Measurements from ENCODE around the gene DUOXA1. TPM values are rescaled to one million over a fixed set of nuclear protein-coding genes. Genes with fewer than 3 reads are reported as not detected.

The DUOXA1 gene
- total and polyA plus RNA-seq, 2 experiments from 2014 or later: not detected

- TF ChIP-seq ZNF462 (CRISPR knock-in tag; IDR thresholded peaks at IDR 0.05): no peak
Measured at GRCh38 chr15:45161666-45162065, 32.0 kb upstream of the DUOXA1 start (continued).

DNA sequence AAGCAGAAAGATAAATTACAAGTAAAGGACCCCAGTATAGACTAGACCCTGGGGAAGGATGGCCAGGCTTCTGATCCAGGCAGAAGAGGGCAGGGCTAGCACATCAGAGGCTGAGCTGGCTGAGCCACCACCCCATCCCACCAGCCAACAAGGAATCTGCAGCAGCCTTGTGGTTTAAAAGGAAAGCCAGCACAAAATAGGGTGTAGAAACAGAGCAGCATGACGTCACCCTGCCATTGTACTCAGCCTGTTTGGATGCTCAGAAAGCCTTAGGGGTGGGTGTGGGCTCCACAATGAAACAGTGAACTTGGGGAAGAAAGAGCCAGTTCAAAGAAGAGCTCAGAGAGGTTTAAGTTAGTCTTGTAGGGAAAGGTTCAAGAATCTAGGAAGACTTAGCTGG lies 28.3 kb upstream of the DUOXA1 start:
- H3K27ac Mint-ChIP-seq: no peak overlapping the region
- H3K27me3 ChIP-seq (ENCODE audit: insufficient read depth): no peaks in the 10 kb centered on the region
- no peaks in the 10 kb centered on the region; the same call in 2 of the 3 replicates for H3K9me3 Mint-ChIP-seq
- peaks cover 15% of the 10 kb centered on the region for H3K27me3 Mint-ChIP-seq (ENCODE audit: insufficient read depth, low read depth, poor library complexity)
- ATAC-seq: peak; percentile 52
- no peaks in the 10 kb centered on the region for H3K4me1 ChIP-seq (ENCODE audit: insufficient read depth)
- no peaks in the 10 kb centered on the region for H3F3A ChIP-seq (replicated peaks; ENCODE audit: low read depth)
- no peaks in the 10 kb centered on the region for H3K36me3 ChIP-seq (ENCODE audit: insufficient read depth)
- H4K20me1 ChIP-seq (replicated peaks; ENCODE audit: insufficient read depth): no peaks in the 10 kb centered on the region
- no peaks in the 10 kb centered on the region for H3K79me2 ChIP-seq (replicated peaks; ENCODE audit: insufficient read depth)
- no peak overlapping the region for H3K27ac ChIP-seq (ENCODE audit: low read depth)
- DNase-seq (ENCODE audit: low spot score): peak; percentile 34
- no peak overlapping the region for H3K4me3 ChIP-seq
- H3K4me1 Mint-ChIP-seq: peaks cover 11% of the 10 kb centered on the region
- no peak for TF ChIP-seq REST (IDR thresholded peaks at IDR 0.05; ENCODE audit: unreplicated experiment)
- no peak for TF ChIP-seq STAT1 (IDR thresholded peaks at IDR 0.05; ENCODE audit: unreplicated experiment)
- TF ChIP-seq CREB1 (CRISPR knock-in tag; IDR thresholded peaks at IDR 0.05; ENCODE audit: low read depth): peak; percentile 59
- TF ChIP-seq EZH2phosphoT487 (IDR thresholded peaks at IDR 0.05; ENCODE audit: unreplicated experiment): no peak
- H3K36me3 Mint-ChIP-seq (ENCODE audit: low read depth): no peaks in the 10 kb centered on the region
- no peak overlapping the region for H3K4me3 Mint-ChIP-seq
- no peaks in the 10 kb centered on the region for H3K9me2 ChIP-seq (ENCODE audit: insufficient read depth)
- no peak overlapping the region for H3K4me2 ChIP-seq
- H2AFZ ChIP-seq: no peak overlapping the region
